Activated CD4-positive, CD25-positive, alpha-beta regulatory T cell (primary cell): ENCODE data around the gene PLCG1.

ENCODE experiments used
- DNase-seq, 4 experiments: peaks; one replicate each; lab custom pipeline; 2025; lab: John Stamatoyannopoulos, UW

Gene PLCG1

DNA sequence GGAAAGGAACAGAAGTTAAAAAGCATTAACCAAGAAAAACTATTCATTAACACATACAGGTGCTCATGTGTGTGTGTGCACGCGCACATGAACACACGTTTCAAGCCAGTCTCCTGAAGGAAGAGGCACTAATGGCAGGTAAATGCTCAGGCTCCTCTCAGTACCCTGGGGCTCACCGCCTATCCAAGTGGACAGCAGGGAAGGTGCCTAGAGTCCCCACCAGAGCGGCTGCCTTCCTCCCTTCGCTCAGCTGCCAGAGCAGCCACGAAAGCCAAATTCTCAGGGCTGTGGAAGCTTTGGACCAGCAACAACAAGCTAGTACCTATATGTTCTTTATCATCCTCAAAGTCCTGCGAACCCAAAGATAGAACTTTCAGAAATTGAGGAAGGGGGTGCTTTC lies 42.6 kb downstream of the PLCG1 start:
- DNase-seq: no peak

DNA sequence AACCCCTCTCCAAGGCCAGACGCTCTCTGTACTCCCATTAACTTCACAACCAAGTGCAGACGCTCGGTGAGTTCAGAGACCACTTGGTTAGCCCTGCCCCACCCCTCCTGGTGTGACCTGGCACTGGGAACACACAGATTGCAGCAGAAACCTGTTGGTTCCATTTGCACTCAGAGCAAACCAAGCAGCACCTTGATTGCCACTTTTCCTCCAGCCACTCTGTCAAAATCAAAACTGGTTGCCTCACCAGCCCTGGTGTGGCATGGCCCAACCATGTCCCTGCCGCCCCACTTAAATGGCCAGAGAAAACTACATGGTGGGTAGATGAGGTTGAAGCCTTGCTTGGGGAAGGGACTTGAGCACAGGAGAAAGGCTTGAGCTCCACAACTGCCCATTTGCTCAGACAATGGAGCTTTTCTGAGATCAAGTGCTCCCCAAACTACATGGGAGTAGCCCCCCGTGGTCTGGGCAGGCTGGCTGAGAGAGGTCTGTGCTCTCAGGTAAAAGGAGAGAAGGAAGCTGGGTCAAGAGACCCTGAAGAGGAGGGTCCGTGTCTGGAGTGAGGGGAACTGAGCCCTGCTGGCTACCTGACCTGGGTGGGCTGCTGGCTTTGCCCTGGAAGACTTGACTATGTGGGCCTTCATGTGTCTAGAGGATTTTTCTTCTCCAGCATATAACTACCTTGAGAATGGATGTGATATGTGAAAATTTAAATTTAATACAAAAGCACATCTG lies 43.4 kb downstream of the PLCG1 start:
- DNase-seq: no peak

- DNase-seq: no peak
These were observed 44.2 kb downstream of the PLCG1 start for GRCh38 chr20:41181567-41181966.

DNA sequence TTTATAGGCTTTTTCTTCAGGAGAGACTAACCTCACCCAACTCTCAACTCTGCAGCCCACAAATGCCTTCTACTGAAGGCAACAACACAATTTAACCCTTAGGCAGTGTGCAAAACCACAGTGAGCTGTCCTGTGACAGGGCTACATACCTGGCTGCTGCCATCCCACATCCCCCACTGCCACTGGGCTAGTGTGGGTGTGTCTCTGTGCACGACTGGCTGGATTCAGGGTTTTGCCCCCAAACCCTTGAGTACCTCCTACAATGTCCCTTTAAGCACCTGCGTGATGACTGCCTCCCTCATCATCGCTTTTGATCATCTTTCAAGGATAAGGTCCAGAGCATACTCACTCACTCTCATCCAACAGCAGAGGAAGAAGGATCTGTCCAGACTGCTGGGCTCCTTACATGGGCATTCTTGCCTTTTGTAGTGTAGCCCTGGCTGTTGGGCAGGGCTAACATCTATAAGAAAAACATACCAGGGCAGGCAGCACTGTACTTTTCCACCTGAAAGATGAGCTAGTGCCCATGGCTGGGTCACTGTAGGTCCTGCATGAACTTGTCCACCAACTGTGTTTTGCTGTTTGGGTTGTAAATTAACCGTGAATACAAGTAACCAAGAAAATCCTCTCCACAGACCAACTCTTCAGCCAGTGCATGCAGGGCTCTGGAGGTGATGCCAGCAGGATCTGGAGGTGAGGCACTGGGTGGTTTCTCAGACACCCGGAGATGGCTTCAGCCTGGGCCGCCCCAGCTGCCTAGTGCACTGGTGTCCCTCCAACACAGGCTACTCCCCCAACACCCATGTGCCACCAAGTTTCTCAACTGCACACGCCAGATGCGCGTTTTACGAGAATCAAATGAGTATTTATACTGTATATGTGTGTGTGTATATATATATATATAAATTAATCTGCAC lies 45.2 kb downstream of the PLCG1 start:
- no peak for DNase-seq

DNA sequence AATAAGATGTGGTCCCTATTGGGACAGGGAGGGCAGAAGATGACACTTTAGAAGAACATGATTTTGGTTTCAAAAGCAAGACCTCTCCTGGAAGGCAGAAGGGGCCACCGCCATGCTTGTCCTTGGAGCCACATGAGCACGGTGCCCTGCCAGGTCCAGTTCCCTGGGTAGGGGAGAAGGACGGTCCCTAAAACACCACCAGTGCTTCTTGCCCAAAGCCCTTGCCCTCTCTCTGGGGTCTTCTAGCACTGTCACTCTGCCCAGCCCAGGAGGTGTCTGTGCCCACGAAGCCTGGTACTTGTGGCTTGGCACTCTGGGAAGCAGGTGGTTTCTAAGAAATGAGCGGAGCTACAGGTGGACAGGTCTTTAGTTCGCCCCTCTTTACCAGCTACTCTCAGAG lies 46.0 kb downstream of the PLCG1 start:
- DNase-seq: no peak

- DNase-seq: no peak
These were observed 46.5 kb downstream of the PLCG1 start for GRCh38 chr20:41183831-41184230.

DNA sequence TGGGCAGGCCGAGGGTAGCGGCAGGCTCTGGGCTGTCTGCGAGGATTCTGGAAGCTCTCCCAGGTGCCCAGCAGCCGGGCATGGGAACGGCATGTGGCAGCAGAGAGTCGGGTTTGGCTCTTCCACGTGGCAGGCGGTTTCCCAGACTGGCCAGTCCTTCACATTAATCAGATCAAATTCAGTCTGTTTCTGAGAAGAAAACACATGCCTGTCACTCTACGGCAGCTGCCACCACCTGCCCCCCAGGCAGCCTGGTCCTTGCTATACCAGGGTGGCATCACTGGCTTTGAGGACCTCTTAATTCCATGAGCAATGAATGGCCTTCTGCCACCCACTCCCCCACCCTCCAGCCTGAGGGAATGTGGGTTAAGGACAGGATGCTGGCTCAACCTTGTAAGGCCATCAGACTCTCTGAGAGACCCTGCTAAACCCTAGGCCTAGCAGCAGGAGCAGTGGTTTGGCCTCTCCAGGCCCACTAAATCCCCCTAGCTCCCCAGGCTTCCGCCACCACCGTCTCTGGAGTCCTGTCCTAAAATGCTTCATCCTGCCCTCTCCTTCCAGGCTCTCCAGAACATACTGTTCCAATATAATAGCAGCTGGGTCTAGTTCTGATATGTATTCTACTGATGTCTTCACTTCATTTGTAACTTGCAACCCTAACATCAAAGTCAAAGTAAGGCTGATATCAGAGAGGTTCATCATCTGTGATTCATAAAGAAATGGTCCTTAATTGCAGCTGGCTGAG lies 47.8 kb downstream of the PLCG1 start:
- DNase-seq: no peak

GRCh38 chr20:41187668-41188067 lies 50.3 kb downstream of the PLCG1 start:
- DNase-seq: no peak

DNA sequence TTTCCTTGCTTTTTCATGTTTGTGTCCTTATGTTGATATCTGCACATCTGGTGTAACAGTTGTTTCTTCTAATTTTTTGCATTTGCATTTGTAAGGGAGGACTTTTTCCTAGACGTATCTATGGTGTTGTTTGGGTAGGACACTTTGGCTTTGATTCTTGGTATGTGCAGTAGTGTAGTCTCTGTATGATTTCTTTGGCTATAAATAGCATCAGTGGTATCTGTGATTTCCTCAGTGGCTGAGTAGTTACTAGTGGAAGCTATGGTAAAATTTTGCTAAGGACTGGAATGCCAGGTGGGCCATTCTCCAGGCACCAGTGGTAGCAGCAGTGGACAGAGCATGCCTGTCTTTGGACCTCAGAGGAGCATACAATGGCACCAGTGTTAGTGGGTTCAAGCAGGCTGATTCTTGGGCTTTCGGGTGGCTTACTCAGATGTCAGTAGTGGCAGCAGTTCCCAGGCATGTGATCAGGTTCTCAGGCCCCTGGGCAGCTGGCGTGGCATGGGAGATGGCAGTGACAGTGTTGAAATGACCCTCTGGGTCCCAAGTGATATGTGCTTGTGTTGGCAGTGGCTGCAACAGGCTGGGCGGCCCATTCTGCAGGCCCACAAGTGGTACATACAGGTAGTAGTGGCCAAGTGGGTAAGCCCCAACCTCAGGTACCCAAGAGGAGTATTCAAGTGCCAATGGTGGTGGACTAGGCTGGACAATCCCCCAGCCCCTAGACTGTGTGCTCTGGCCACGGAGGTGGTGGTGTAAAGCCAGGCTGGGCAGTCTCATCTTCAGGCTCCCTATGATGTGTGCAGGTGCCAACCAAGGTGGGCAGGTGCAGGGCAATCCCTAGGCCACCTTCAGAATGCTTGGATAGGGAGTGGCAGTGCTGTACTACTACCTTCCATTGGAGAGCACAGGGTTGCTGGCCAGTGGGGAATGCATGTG lies 54.5 kb downstream of the PLCG1 start:
- DNase-seq: no peak

GRCh38 chr20:41192575-41192974 lies 55.2 kb downstream of the PLCG1 start:
- DNase-seq: no peak

GRCh38 chr20:41196653-41197225 lies 59.4 kb downstream of the PLCG1 start:
- no peak for DNase-seq

GRCh38 chr20:41198443-41198842 lies 61.1 kb downstream of the PLCG1 start:
- no peak for DNase-seq

DNA sequence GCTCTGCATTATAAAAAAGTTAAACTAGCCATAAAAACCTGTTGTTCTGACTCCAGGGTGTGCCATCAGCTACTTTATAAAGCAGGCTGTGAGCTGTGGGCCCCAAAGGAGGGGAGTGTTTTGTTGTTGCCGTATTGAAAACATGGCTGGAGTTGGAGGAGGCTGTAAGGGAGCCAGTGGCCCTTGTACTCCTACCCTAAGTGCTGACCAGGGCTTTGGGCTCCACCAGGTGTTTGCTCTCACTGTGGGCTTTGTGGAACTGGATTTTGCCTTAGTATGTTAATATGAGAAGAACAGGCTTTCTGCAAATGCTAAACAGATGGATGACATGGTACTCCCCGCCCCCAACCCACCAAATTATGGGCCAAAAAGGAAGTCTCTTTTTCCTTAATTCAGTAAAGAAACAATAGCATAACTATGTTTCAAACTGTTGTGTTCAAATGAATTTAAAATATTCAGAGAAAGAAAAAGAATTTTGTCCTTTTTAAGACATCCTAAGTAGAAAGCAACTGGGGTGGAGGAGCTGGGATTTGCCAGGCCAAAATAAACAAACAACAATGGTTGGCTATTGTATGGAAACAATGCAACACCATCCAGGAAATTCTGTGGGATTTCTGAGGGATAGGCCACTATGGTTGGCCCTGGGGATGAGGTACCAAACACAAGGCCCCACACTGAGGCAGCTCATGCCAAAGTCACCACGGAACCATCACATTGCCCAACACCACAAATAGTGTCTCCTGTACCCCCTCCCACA lies 63.3 kb downstream of the PLCG1 start:
- DNase-seq: no peak

GRCh38 chr20:41201760-41202159 lies 64.4 kb downstream of the PLCG1 start:
- no peak for DNase-seq

GRCh38 chr20:41202426-41202825 lies 65.1 kb downstream of the PLCG1 start:
- DNase-seq: no peak

DNA sequence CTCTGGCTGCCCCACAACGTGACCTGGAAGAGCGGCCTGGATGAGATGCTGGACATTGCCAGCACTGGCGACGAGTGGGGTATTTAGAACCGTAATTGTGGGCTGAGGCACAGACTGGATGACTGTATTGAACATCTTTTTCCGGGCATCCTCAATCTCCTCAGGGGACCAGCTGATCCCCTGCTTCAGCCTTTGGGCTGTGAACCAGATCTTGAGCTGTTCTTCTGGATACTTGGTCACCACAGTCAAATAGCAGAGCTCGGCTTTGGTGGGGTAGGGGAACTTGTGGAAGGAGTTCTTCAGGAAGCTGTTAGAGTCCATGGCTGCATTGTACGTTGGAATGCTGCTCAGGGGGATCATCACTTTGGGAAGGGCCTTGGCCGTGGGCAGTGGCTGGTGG lies 66.3 kb downstream of the PLCG1 start:
- DNase-seq: no peak

DNA sequence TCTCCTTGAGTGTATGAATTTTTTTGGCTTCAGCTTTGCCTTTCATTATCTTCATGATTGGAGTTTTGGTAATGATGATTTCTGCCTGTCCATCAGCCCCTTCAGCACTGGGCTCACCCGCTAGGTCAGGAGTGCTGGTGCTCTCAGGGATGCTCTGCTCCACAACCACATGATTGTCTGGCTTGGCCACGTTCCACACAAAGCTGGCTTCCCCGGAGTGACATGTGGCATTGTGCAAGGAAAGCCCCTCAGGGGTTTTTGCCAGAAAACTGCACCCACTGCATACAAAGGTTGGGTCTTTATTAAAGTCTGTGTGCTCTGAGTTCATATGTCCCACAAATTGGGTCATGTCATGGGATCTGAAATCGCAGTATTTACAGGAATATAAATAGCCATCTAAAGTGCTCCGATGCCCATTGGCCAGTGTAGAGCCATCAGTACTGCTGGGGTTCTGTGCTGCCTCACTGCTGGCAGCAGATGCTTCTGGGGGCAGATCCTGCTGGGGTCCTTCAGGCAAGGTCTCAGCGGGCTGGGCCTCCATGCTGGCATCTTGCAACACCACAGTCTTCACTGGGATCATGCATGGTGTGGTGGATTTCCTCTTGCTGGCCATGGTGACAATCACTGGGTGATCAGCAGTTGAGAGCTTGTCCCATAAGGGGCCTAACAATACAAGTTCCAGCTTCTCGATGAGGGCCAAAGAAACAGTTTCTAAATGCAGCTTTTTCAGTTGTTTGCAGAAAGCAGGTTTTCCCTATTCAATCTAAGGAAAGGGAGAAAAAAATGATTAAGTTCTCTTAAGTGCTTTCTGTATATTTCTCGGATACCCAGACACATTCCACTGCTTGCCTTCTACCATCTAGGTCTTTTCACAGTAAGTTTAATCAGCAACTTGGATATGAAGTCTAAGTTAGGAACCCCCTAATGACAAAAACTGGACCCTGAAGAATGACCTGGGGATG lies 67.2 kb downstream of the PLCG1 start:
- no peak for DNase-seq

DNA sequence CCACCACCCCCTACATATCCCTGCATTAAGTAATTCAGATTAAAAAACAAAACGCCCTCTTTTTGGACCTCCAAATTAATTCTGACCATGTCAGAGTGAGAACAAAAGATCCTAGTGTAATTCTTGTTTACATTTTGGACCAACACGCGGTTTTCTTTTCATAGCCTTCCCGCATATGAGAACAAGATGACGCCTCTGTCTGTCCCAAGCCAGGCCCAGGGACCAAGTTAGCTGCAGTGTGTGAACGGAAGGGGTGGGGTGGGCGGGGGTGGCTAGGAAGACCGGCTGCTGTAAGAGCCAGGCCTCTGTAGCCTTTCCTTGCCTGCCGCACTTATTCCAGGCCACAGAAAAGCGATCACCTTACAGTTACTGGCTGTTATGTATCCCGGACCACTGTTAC lies 68.0 kb downstream of the PLCG1 start:
- DNase-seq: no peak

- no peak for DNase-seq
These were observed 75.9 kb downstream of the PLCG1 start for GRCh38 chr20:41213150-41213820.
